HCT116 (cell line): ENCODE data around the gene DNAJC28. TPM values are rescaled to one million over a fixed set of nuclear protein-coding genes. Genes with fewer than 3 reads are reported as not detected.

Experiments used
- ATAC-seq: fragments of 200-7000 bp; cut with Tn5 transposase; 2 replicates; pipeline ENCODE4 v1.9.1; 2020; ENCODE audit warnings: mild to moderate bottlenecking, moderate library complexity
- BruUV-seq: library from RNA; stranded (reverse); fragments of 400-500 nt; replicated peaks from 2 replicates; lab custom pipeline; 2021; lab: Mats Ljungman, UMichigan
- CTCF ChIA-PET: fragments of 300-600 bp; sonication (Branson Sonifier 250); formaldehyde crosslinking; loops from one replicate; lab custom pipeline; 2021; ENCODE audit warnings: antibody characterized with exemption; lab: Charles Lee
- POLR2A ChIA-PET: fragments of 300-600, 350-600 bp; sonication (Branson Sonifier 250); formaldehyde crosslinking; loops from one replicate; lab custom pipeline; 2021; ENCODE audit warnings: antibody characterized with exemption; lab: Charles Lee
- RAD21 ChIA-PET, 2 experiments: fragments of 300-600 bp; sonication (Branson Sonifier 250); formaldehyde crosslinking; loops; one replicate each; lab custom pipeline; 2023; ENCODE audit warnings: low total read pairs in 2 of 2; ENCODE audit not compliant: uncharacterized antibody in 2 of 2, unreplicated experiment in 2 of 2, low non-redundant PET in 1 of 2; lab: Charles Lee
- DNase-seq: peaks from one replicate; pipeline ENCODE4 v3.0.0-alpha.2; 2010; ENCODE audit warnings: low read depth, low spot score
- H2AFZ ChIP-seq: fragments of 200-600 bp; shearing (Covaris generic), sonication (generic); 2 replicates; pipeline ENCODE4 v1.6.1; 2017; ENCODE audit warnings: low read depth, mixed run types, mixed read lengths, antibody characterized with exemption, low read length; ENCODE audit not compliant: poor library complexity, severe bottlenecking
- H3K27ac ChIP-seq: 2 replicates; pipeline ENCODE4 v1.5.1; 2012; ENCODE audit warnings: low read depth, low read length
- H3K27me3 ChIP-seq: fragments of 200-600 bp; sonication (generic); 2 replicates; pipeline ENCODE4 v1.6.1; 2016; ENCODE audit warnings: mixed run types, low read length, mixed read lengths; ENCODE audit not compliant: insufficient read depth
- H3K36me3 ChIP-seq, 2 experiments: fragments of 200-500 bp in 1 of 2; fragments of 200-600 bp in 1 of 2; sonication (Bioruptor generic) in 1 of 2; sonication (generic) in 1 of 2; 2 replicates each; pipeline versions ENCODE4 v1.5.1 to v1.6.1; 2014 to 2016; ENCODE audit warnings: low read length in 2 of 2, inconsistent platforms in 1 of 2, mixed read lengths in 1 of 2, mixed run types in 1 of 2; ENCODE audit not compliant: insufficient read depth in 2 of 2, control insufficient read depth in 1 of 2
- H3K4me1 ChIP-seq, 2 experiments: fragments of 200-600 bp in 1 of 2; sonication (generic) in 1 of 2; 2 replicates each; pipeline versions ENCODE4 v1.5.1 to v1.6.1; 2012 to 2017; ENCODE audit warnings: low read length in 2 of 2, inconsistent platforms in 1 of 2, mild to moderate bottlenecking in 1 of 2, mixed read lengths in 1 of 2, mixed run types in 1 of 2, moderate library complexity in 1 of 2; ENCODE audit not compliant: insufficient read depth in 2 of 2, control insufficient read depth in 1 of 2
- H3K4me2 ChIP-seq: fragments of 200-600 bp; sonication (generic); 2 replicates; pipeline ENCODE4 v1.6.1; 2017; ENCODE audit warnings: mixed run types, low read length, mixed read lengths
- H3K4me3 ChIP-seq, 2 experiments: fragments of 200-600 bp in 1 of 2; sonication (generic) in 1 of 2; replicated peaks in 1 of 2; 2 replicates each; pipeline ENCODE4 v1.5.1; 2011 to 2016; ENCODE audit warnings: low read length in 2 of 2, control low read depth in 1 of 2, low read depth in 1 of 2, mild to moderate bottlenecking in 1 of 2, mixed read lengths in 1 of 2, mixed run types in 1 of 2
- H3K79me2 ChIP-seq: fragments of 200-600 bp; sonication (generic); 2 replicates; pipeline ENCODE4 v1.6.1; 2017; ENCODE audit warnings: mild to moderate bottlenecking, mixed run types, low read length, moderate library complexity, mixed read lengths; ENCODE audit not compliant: insufficient read depth
- H3K9ac ChIP-seq: fragments of 200-600 bp; sonication (generic); 2 replicates; pipeline ENCODE4 v1.6.1; 2016; ENCODE audit warnings: low read length, mixed read lengths
- H3K9me2 ChIP-seq: fragments of 200-600 bp; sonication (generic), shearing (Covaris generic); 2 replicates; pipeline ENCODE4 v1.6.1; 2017; ENCODE audit warnings: mixed run types, mild to moderate bottlenecking, moderate library complexity; ENCODE audit not compliant: insufficient read depth
- H3K9me3 ChIP-seq, 2 experiments: fragments of 200-500 bp in 1 of 2; fragments of 200-600 bp in 1 of 2; sonication (Bioruptor generic) in 1 of 2; sonication (generic) in 1 of 2; 2 replicates each; pipeline ENCODE4 v1.6.1; 2014 to 2017; ENCODE audit warnings: low read length in 2 of 2, mixed read lengths in 2 of 2, inconsistent platforms in 1 of 2, low read depth in 1 of 2, mild to moderate bottlenecking in 1 of 2, mixed run types in 1 of 2, moderate library complexity in 1 of 2; ENCODE audit not compliant: control insufficient read depth in 1 of 2, insufficient read depth in 1 of 2
- H4K20me1 ChIP-seq: fragments of 200-600 bp; sonication (generic), shearing (Covaris generic); 2 replicates; pipeline ENCODE4 v1.6.1; 2017; ENCODE audit warnings: mixed run types, mild to moderate bottlenecking, moderate library complexity; ENCODE audit not compliant: insufficient read depth
- ATF3 ChIP-seq: IDR thresholded peaks from 2 replicates; pipeline ENCODE4 v1.6.1; 2012
- CEBPB ChIP-seq: IDR thresholded peaks from 2 replicates; pipeline ENCODE4 v1.6.1; 2012; ENCODE audit warnings: low read depth
- EGR1 ChIP-seq: IDR thresholded peaks from 2 replicates; pipeline ENCODE4 v1.6.1; 2012; ENCODE audit warnings: low read depth
- ELF1 ChIP-seq: IDR thresholded peaks from 2 replicates; pipeline ENCODE4 v1.6.1; 2012; ENCODE audit warnings: low read depth, borderline replicate concordance
- EZH2 ChIP-seq: fragments of 200-600 bp; sonication (generic); IDR thresholded peaks from 2 replicates; pipeline ENCODE4 v1.6.1; 2017; ENCODE audit warnings: antibody characterized with exemption, mixed run types
- FOSL1 ChIP-seq: IDR thresholded peaks from 2 replicates; pipeline ENCODE4 v1.6.1; 2012; ENCODE audit warnings: low read depth
- JUND ChIP-seq: IDR thresholded peaks from 2 replicates; pipeline ENCODE4 v1.6.1; 2012
- POLR2A ChIP-seq: IDR thresholded peaks from 2 replicates; pipeline ENCODE4 v1.7.0; 2011; ENCODE audit warnings: borderline replicate concordance; ENCODE audit not compliant: insufficient read depth, insufficient read length; ENCODE audit errors: extremely low read depth
- POLR2AphosphoS5 ChIP-seq: IDR thresholded peaks from 2 replicates; pipeline ENCODE4 v1.6.1; 2011; ENCODE audit warnings: mild to moderate bottlenecking, low read depth, low read length, moderate library complexity
- REST ChIP-seq: IDR thresholded peaks from 2 replicates; pipeline ENCODE4 v1.6.1; 2012; ENCODE audit warnings: low read depth
- SIN3A ChIP-seq: IDR thresholded peaks from 2 replicates; pipeline ENCODE4 v1.6.1; 2012; ENCODE audit warnings: low read depth
- SP1 ChIP-seq: IDR thresholded peaks from 2 replicates; pipeline ENCODE4 v1.6.1; 2012; ENCODE audit warnings: low read depth
- SRF ChIP-seq: IDR thresholded peaks from 2 replicates; pipeline ENCODE4 v1.6.1; 2012; ENCODE audit warnings: low read depth
- YY1 ChIP-seq: IDR thresholded peaks from 2 replicates; pipeline ENCODE4 v1.6.1; 2011; ENCODE audit warnings: low read length, low read depth, moderate library complexity, mild to moderate bottlenecking; ENCODE audit not compliant: insufficient replicate concordance; ENCODE audit errors: extremely low read depth
- ZBTB33 ChIP-seq: IDR thresholded peaks from 2 replicates; pipeline ENCODE4 v1.6.1; 2011; ENCODE audit warnings: mild to moderate bottlenecking, low read length, moderate library complexity; ENCODE audit not compliant: insufficient replicate concordance; ENCODE audit errors: extremely low read depth
- ZFX ChIP-seq: fragments of 450-650 bp; IDR thresholded peaks from 2 replicates; pipeline ENCODE4 v1.6.1; 2017
- ZNF274 ChIP-seq: fragments of 200-500 bp; sonication (Bioruptor generic); IDR thresholded peaks from 2 replicates; pipeline ENCODE4 v1.6.1; 2014; ENCODE audit warnings: mild to moderate bottlenecking, low read depth, low read length, inconsistent platforms
- intact Hi-C: fragments of 100-400 bp; cut with micrococcal nuclease; formaldehyde crosslinking; loops from 2 replicates; pipeline ENCODE4 v1.10.0; 2022
- total RNA-seq: library from RNA; stranded (reverse); gene quantifications from one replicate; pipeline ENCODE4 v1.2.1, GENCODE V29; 2021; ENCODE audit not compliant: unreplicated experiment

Gene DNAJC28
- total RNA-seq, 1 experiment from 2014 or later: 0.81 TPM

GRCh38 chr21:33518899-33519298 is 27.4 kb upstream of the DNAJC28 start:
- ATAC-seq (no peak), DNase-seq (no peak)
- ChIA-PET CTCF (no interaction called here), POLR2A (no interaction called here), RAD21 (no interaction called here)
- intact Hi-C loops: no loop called here
- H4K20me1 ChIP-seq: no peaks in the 10 kb centered on the region
- H3K4me3 ChIP-seq: no peak overlapping the region
- H3K4me1 ChIP-seq: no peaks in the 10 kb centered on the region
- no peaks in the 10 kb centered on the region for H3K79me2 ChIP-seq
- no peak overlapping the region for H2AFZ ChIP-seq
- TF ChIP-seq ELF1 (no peak), SRF (no peak), POLR2A (no peak)
- no TSS peak for BruUV-seq
- H3K9me2 ChIP-seq: no peaks in the 10 kb centered on the region
- no peak overlapping the region for H3K9ac ChIP-seq
- H3K36me3 ChIP-seq: peaks cover 45 to 51% of the 10 kb centered on the region in 2 experiments; a peak in 3 of 4 replicates
- H3K9me3 ChIP-seq: no peaks in the 10 kb centered on the region
- no peak overlapping the region for H3K4me2 ChIP-seq
- no peaks in the 10 kb centered on the region for H3K27me3 ChIP-seq
- no peak overlapping the region for H3K27ac ChIP-seq

- POLR2A ChIA-PET: no interaction called here
Measured at GRCh38 chr21:33514229-33514628, 22.7 kb upstream of the DNAJC28 start.

More at GRCh38 chr21:33514229-33514628, 22.7 kb upstream of the DNAJC28 start:
- no peaks in the 10 kb centered on the region for H3K4me1 ChIP-seq
- H3K4me3 ChIP-seq: no peak overlapping the region
- H3K79me2 ChIP-seq: no peaks in the 10 kb centered on the region
- RAD21 ChIA-PET: no interaction called here
- no peaks in the 10 kb centered on the region for H4K20me1 ChIP-seq
- no peaks in the 10 kb centered on the region for H3K9me3 ChIP-seq
- H3K36me3 ChIP-seq: peaks cover 57 to 61% of the 10 kb centered on the region in 2 experiments; a peak in 3 of 4 replicates
- BruUV-seq: no TSS peak
- no peaks in the 10 kb centered on the region for H3K9me2 ChIP-seq
- ATAC-seq: no peak
- intact Hi-C loops: no loop called here
- H3K27me3 ChIP-seq: no peaks in the 10 kb centered on the region
- TF ChIP-seq POLR2A: no peak
- no peak for TF ChIP-seq SIN3A
- TF ChIP-seq ZBTB33: no peak
- no peak for TF ChIP-seq ZFX
- no peak for TF ChIP-seq EGR1
- TF ChIP-seq ATF3: no peak
- no peak for TF ChIP-seq POLR2AphosphoS5
- no peak for TF ChIP-seq ZNF274
- TF ChIP-seq EZH2: no peak
- no peak for TF ChIP-seq SP1
- TF ChIP-seq CEBPB: no peak
- no peak for TF ChIP-seq JUND
- TF ChIP-seq ELF1: no peak
- no peak for TF ChIP-seq FOSL1
- no peak for TF ChIP-seq YY1
- TF ChIP-seq REST: no peak
- no peak for TF ChIP-seq SRF
- H3K9ac ChIP-seq: no peak overlapping the region
- H3K27ac ChIP-seq: no peak overlapping the region
- CTCF ChIA-PET: no interaction called here
- no peak for DNase-seq
- H3K4me2 ChIP-seq: no peak overlapping the region
- no peak overlapping the region for H2AFZ ChIP-seq
